ENCODE measurements around the gene GNG8.

The GNG8 gene

DNA sequence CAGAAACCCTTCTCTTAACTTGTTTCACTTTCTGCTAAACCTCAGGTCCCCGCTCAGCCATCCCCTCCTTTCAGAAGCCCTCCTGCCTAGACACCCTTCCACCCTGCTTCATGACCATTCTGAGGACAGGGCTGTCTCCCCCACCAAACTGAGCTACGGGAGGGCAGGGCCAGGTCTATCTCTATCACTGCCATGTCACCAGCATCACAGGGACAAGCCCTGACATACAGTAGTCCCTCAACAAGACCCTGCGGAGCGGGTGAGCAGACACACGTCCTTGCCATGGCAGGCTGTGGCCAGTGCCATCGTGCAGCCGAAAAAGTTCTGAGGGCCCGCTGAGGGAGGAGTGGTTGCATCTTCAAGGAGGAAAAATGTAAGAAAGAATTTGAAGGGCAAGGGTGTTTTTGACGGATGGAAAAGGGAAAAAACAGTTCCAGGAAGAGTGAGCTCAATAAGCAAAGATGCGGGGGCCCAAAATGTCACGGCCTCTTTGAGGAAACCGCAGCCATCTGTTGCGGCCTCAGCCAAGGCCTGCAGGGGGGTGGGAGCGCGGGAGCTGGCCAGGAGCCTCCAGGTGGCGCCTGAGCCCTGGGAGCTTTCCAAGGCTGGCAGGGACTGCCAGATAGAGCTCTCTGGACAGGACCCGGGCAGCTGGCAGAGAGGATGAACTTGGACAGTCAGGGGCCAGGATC lies 19.2 kb downstream of the GNG8 start:
- peak; percentile 33 for DNase-seq

DNA sequence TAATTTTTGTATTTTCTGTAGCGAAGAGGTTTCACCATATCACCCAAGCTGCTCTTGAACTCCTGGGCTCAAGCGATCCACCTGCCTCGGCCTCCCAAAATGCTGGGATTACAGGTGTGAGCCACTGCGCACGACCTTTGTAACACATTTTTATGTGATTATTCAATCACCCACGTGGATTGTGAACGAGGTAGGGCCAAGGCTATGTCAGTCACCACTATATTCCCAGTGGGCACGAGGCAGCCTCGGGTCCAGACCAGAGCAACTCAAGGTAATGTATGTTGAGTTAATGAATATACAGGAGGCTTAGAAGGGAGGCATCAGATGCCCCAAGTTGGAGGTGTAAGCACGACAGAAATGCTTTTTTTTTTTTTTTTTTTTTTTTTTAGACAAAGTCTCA lies 20.0 kb downstream of the GNG8 start:
- no peak for DNase-seq

DNA sequence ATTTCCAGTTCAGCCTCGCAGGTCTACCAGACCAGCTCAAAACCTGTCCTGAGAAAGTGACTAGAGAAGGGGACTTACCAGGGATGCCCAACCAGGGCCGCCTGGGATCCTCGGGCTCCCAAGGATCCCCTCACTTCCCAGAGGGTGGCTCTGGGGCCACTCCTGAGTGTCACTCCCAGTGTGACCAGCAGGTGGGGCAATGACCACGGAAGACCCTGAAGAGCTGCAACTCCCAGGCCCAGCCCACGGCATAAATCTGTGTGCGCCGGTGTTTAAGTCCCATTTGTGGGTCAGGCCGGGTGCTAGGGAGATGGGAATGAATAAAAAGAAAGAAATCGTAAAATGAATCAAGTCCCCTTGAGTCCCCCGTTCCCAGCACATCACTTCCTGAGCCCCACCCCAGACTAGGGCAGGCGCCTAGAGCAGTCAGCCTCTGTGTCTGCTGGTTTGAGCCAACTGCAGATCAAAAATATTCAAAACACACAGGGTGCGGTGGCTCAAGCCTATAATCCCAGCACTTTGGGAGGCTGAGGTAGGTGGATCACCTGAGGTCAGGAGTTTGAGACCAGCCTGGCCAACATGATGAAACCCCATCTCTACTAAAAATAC lies 21.8 kb downstream of the GNG8 start:
- peak; percentile 42 for DNase-seq

DNA sequence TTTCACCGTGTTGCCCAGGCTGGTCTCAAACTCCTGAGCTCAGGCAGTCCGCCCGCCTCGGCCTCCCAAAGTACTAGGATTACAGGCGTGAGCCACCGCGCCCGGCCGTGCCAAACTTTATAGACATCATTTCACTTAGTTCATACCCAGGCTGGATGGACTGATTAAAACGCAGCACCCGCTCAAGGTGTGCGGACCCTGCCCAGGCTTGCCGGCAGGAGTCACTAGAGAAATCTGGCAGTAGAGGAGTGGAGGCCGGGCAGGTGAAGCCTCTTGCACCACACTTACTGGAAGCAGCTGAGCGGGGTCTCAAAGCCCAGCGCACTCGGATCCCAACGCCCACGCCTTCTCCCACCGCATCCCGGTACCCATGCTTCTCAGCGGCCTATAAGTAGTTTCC lies 22.5 kb downstream of the GNG8 start:
- DNase-seq, result no peak

DNA sequence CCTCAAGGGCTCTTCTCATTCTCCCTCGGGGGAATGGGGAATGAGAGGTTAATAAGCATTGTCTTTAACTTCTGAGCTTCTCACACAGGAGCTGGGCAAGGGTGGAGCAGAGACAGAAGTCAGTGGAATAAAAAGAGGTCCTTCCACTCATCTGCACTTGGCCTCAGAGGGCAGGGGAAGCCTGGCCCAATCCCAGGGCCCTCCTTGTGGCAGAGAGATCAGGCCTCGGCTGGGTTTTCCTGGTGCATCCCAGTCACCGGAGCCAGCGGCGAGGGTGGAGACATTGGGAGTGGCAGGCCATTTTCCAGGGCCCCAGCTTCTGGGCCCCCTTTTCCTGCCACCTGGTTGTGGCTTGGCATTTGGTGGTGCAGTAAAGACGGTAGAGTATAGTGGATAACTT lies 24.2 kb downstream of the GNG8 start:
- DNase-seq, result no peak

DNA sequence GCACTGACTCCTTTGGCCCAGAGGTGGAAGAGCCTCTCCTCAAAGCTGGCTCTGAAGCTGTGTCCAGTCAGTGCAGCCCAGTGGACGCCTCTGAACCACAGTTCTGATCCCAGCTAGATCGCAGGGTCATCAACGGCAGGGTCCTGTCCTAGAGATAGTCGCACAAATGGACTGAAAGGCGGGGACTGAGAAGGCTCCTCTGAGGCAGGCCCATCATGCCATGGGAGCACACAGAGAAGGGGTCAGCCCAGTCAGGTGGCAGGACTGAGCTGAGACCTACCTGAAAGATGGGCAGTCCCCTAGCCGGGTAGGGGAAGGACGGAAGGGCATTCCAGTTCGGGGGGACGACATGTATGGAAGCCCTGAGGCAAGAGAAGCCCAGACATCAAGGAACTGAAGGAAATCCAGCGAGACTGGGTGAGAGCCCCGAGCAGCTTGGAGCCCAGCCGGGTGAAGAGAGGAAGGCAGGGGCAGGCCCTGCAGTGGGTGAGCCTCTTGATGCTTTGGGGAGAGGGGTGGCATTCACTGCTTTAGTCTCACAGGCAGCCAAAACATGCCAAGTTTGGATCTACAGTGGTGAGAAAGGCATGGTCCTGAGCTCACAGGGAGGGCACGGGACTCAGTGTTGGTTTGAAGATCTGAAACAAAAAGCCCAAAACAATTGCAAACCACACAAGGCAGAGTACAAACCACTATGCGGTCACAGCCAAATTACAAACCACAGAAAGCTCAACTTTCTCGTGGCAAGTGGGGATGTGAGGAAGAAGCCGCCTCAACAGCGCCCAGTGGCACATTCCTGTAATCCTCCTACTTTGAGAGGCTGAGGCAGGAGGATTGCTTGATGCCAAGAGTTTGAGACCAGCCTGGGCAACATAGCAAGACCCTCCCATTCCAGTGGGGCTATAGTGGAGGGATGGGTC lies 24.9 kb downstream of the GNG8 start:
- DNase-seq, result no peak

DNA sequence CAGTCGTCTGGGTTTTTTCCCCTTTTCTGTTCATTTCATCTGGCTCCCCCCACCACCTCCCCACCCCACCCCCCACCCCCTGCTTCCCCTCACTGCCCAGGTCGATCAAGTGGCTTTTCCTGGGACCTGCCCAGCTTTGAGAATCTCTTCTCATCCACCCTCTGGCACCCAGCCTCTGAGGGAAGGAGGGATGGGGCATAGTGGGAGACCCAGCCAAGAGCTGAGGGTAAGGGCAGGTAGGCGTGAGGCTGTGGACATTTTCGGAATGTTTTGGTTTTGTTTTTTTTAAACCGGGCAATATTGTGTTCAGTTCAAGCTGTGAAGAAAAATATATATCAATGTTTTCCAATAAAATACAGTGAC lies 25.6 kb downstream of the GNG8 start:
- DNase-seq, result no peak

DNA sequence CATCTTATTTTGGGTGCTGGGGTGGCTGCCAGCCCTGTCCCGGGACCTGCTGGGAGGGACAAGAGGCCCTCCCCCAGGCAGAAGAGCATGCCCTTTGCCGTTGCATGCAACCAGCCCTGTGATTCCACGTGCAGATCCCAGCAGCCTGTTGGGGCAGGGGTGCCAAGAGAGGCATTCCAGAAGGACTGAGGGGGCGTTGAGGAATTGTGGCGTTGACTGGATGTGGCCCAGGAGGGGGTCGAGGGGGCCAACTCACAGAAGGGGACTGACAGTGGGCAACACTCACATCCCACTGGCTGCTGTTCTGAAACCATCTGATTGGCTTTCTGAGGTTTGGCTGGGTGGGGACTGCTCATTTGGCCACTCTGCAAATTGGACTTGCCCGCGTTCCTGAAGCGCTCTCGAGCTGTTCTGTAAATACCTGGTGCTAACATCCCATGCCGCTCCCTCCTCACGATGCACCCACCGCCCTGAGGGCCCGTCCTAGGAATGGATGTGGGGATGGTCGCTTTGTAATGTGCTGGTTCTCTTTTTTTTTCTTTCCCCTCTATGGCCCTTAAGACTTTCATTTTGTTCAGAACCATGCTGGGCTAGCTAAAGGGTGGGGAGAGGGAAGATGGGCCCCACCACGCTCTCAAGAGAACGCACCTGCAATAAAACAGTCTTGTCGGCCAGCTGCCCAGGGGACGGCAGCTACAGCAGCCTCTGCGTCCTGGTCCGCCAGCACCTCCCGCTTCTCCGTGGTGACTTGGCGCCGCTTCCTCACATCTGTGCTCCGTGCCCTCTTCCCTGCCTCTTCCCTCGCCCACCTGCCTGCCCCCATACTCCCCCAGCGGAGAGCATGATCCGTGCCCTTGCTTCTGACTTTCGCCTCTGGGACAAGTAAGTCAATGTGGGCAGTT lies 26.2 kb downstream of the GNG8 start:
- DNase-seq, result no peak

DNA sequence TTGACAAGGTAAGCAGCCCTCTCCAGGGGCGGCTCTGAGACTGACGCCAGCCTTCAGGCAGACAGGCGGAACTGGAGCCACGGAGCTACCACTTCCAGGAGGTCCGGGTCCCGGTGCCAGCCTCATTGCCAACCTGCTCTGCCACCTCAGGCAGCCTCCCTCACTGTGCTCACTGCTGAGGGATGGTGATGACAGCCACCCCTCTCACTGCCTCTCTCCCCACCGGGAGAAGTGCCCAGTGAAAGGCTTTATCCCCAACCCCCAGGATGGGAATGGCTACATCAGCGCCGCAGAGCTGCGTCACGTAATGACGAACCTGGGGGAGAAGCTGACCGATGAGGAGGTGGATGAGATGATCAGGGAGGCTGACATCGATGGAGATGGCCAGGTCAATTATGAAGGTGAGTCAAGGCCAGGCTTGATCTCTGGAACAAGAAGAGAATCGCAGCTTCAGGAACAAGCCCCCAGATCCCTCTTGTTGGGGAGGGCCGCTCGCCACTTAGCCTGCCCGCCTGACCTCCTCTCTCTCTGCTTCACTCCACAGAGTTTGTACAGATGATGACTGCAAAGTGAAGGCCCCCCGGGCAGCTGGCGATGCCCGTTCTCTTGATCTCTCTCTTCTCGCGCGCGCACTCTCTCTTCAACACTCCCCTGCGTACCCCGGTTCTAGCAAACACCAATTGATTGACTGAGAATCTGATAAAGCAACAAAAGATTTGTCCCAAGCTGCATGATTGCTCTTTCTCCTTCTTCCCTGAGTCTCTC lies 27.2 kb downstream of the GNG8 start:
- DNase-seq, result no peak

DNA sequence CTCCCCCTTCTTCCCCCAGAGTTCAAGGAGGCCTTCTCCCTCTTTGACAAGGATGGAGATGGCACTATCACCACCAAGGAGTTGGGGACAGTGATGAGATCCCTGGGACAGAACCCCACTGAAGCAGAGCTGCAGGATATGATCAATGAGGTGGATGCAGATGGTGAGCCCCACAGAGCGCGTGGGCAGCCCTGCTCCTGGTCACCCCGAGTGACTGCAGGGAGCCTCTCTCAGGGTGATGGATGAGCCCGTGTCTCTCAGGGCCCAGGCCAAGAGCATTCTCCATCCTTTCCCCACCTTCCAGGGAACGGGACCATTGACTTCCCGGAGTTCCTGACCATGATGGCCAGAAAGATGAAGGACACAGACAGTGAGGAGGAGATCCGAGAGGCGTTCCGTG lies 27.8 kb downstream of the GNG8 start:
- no peak for DNase-seq

DNA sequence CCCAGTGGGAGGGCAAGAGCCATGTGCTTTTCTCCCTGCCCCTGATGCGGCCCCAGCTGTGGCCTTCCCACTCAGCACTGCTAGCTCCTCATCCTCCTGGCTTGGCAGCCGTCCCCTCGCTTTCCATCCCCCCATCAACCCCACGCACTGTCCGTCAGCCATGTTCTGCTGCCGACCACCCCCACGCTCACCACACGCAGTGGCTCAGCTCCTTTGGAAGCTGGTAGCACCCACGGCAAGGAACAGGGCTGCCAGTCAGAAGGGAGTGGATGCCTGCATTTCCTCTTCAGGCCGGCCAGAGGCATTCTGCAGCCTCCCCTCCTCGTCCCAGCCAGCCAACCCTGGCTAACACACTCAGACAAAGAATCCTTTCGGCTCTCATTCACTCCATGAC lies 28.6 kb downstream of the GNG8 start:
- peak; percentile 12 for DNase-seq

DNA sequence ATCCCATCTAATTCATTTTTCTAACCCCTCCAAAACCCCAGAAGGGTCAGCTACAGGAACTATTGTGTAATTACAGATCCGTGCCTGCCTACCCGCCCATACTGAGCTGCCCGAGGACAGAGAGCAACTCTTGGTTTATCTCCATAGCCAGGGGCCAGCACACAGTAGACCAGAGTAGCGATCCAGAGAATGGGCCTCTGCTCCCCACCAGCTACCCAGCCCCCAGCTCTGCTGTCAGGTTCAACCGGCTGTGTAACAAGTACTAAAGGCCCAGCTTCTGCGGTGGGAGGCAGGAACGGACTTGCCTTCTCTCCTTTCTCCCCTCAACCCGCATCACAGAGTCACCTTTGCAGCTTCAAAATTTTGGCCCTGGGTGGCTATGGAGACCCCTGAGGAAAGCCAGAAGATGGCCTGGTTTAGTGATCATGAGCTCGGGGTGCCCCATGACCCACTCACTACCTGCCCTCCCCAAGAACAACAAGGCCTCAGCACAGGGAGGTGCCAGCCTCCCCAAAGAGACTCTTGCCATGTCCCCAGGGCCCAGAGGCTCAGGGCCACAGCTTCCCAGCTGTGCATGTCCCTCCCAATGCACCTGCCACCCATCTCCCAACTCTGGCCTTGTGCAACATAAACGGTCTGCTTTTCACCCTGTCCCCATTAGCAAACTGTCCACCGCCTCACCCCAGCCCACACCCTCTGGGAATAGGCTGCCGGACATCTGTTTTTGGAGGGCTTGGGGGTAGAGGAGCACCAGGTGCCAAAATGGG lies 29.1 kb downstream of the GNG8 start:
- no peak for DNase-seq

DNA sequence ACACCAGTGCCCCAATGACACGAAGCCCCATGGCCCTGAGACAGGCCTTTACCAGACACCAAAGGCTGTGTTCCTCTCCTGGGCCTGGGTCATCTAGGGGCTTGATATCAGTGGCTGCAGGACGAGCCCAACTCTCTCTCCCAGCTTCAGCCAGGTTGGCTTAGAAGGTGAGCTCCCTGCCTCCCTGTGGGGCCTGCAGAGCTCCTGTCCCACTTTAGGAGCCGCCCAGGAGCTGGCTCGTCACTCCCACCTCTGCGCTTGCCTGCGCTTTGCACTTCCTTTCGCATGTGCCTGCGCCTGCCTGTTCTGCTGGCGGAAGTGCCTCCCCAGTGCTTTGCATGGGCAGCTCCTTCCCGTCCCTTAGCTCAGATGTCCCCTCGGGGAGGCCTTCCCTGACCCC lies 30.0 kb downstream of the GNG8 start:
- DNase-seq, result no peak

DNA sequence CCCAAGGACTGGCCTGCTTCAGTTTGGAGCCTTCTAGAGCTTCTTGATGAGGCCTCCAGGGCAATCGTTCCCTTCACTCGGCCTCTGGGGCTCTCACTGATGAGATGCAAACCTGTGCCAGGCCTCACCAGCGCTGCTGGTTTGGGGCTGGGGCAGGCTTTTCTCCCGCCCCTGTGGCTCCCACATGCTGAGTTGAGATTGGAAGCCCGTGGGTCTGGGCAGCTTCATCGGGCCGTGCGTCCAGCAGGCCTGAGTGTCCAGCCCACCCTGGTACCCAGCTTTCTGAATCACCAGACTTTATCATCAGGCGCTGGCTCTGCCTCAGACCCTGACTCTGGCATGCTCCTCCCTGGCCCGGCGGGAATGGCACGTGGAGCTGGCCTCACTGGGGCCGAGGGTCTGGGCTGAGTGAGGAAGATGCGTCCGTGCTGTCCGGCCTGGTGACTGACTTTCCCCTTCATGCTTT lies 30.6 kb downstream of the GNG8 start:
- DNase-seq, result no peak

DNA sequence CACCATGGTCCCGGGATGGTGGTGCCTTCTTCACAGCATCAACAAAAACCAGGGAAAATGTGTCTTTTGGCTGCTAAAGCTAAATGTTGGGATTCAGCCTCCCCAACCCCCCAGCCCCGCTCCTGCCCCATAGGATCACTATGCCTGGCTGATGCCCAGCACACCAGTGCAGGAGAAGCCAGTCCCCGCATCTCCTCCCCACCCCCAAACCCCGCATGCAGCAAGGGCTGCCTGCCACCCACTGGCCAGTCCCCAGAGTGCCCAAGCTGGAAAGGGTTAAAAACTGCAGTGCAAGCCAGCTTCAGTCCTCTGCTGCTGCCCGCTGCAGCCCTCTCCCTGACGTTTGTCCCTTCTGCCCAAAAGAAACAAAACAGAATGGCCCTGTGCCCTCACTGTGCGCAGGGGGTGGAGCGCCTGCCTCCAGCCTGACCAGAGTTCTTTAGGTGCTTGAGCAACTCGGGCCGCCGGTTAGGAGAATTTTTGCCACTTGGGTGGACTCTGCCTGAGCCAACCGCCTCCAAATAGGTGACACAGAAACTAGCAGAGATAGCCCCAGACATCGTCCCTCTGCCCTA lies 31.1 kb downstream of the GNG8 start:
- no peak for DNase-seq

DNA sequence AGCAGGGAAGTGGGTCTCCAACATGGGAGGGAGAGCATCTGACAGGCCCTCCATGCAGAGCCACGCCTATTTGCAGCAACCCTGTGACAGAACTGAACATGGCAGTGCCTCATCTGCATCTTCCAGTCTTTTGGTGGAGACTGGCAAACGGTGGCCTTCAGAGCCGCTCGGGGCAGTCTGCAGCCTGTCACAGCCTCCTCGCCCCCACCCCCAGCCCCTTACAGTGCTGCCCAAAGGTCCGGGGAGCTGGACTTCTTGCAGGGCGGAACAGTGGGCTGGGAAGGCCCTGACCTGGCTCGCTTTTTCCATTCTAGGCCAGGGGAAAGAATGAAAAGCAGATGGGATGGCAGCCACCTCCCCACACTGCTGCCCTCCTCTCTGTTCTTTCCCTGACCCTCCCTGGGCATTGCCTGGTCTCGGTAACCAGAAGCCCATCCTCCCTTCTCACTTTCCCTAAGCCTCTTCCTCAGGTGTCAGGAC lies 32.2 kb downstream of the GNG8 start:
- no peak for DNase-seq

DNA sequence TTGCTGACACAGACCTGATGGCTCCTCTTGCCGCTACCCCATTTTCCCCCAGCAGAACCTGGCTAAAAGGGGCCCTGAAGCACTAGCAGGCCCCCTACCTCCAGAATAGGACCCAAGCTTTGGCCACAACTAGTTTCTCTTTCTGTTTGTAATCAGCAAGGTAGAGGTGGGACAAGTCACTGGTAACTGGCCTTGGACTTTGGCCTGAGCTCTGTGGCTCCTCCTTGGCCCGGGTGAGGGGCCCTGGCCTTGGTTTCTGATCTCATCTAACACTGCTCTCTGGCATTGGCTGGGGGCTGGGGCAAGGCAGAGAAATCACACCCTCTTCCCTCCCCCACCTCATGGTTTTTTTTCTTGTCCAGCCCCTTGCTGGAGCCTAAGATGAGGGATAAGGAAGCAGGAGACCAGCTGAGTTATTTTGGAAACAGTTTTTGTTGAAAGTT lies 32.8 kb downstream of the GNG8 start:
- DNase-seq, result no peak

DNA sequence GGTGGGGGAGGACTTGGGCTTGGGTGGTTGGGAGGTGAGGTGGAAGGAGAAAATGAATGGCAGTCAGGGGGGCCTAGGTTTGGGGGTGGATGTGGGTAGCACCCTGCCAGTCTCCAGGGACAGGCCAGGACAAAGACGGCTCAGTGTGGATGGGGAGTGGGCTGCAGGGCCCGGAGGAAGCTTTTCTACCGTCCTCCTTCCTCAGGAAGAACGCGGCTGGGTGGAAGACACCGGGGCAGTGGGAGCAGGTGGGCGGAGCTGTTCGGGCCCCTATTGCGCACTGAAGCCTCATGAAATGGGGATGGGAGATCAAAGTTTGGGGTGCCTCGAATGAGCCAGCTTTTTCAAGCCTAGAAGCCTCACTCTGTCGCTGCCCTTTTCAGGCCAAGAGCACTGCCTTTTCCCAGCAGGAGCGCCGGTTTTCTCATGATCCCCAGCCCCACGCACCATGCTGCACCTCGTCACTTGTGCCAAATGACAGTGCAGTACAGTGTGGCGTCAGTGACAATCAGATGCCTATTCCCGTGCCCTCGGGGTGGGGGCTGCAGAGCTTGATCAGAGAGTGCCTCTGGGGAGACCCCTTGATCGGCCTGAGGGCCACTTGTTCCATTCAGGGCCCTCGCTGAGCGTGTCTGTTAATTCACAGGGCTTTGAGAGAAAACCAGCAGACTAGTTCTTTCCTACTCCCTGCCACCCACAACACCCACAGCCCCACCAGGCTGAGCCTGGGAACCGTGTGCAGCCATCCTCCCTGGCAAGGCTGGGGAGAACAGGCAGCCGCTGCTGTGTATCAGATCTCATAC lies 33.4 kb downstream of the GNG8 start:
- no peak for DNase-seq

DNA sequence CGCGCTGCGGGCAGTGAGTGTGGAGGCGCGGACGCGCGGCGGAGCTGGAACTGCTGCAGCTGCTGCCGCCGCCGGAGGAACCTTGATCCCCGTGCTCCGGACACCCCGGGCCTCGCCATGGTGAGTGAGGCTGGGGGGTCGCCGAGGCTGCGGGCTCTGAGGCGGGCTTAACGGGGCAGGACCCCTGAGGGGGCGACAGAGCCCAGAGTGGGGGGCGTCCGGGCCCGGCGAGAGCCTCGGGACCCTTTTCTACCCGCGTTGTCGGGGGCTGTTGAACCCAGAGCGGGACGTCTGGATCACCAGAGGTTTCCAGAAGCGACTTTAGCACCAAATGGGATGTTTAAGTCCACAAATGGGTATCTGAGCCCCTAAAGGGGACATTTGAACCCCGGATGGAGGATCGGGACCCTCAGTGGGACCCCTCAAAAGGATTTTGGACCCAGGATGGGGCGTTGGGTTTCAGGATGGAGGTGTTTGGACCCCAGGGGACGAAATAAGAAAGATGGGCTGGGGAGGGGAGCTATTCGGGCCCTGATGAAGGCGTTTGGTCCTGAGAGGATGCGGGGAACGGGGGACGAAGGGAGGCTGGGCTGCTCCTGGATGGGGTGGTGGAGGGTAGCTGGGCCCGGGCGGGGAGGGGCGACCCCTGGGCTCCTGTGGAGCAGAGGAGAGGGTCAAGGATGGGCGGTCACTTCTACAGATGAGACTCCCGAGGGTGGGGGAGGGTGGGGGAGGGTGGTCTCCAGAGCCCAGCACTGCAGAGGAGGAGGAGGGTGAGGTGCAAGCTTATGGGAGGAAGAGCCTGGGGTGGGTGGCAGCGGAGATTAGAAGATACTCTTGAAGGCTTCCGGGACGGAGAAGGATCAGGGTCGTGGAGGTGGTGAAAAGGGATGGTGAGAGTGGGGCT lies 34.4 kb downstream of the GNG8 start, which contains the start of gene CALM3:
Gene CALM3 (plus strand): TSS at position 13 of the 907 bp plus-strand sequence. CDS start 105 bp downstream, at position 118.
- no peak for DNase-seq

All from NCI-H1092 treated with DMSO at 0.1 percent for 48 hours (cell line).